H9 (cell line): Measurements from ENCODE around the gene SPATA20. TPM values are rescaled to one million over a fixed set of nuclear protein-coding genes. Genes with fewer than 3 reads are reported as not detected.
A peak's percentile ranks its signal among the peaks of the same experiment; 100 is the strongest.

Experiments
- DNase-seq: peaks from one replicate; pipeline ENCODE4 v3.0.0-alpha.2; 2017
- H2AFZ ChIP-seq: one replicate; pipeline ENCODE4 v1.6.1; 2013; ENCODE audit warnings: mild to moderate bottlenecking, low read length, control low read depth, moderate library complexity
- H2AK5ac ChIP-seq: 2 replicates; pipeline ENCODE4 v1.6.1; 2013; ENCODE audit warnings: low read length, control low read depth, mixed read lengths; ENCODE audit not compliant: insufficient read length
- H2BK120ac ChIP-seq: one replicate; pipeline ENCODE4 v1.6.1; 2013; ENCODE audit warnings: low read depth, mild to moderate bottlenecking, low read length, control low read depth, inconsistent platforms; ENCODE audit not compliant: poor library complexity, severe bottlenecking
- H2BK12ac ChIP-seq: 2 replicates; pipeline ENCODE4 v1.6.1; 2013; ENCODE audit warnings: low read length, control low read depth, mixed read lengths, low read depth; ENCODE audit not compliant: insufficient read length
- H2BK15ac ChIP-seq: 2 replicates; pipeline ENCODE4 v1.6.1; 2013; ENCODE audit warnings: low read depth, low read length, control low read depth
- H2BK20ac ChIP-seq: one replicate; pipeline ENCODE4 v1.6.1; 2013; ENCODE audit warnings: low read depth, mild to moderate bottlenecking, low read length, control low read depth, inconsistent platforms; ENCODE audit not compliant: poor library complexity, severe bottlenecking
- H2BK5ac ChIP-seq: 2 replicates; pipeline ENCODE4 v1.6.1; 2013; ENCODE audit warnings: low read length, control low read depth, mixed read lengths; ENCODE audit not compliant: insufficient read length
- H3K14ac ChIP-seq: 2 replicates; pipeline ENCODE4 v1.6.1; 2013; ENCODE audit warnings: low read length, control low read depth; ENCODE audit not compliant: insufficient read depth
- H3K18ac ChIP-seq: 2 replicates; pipeline ENCODE4 v1.6.1; 2013; ENCODE audit warnings: low read depth, mild to moderate bottlenecking, mixed read lengths, low read length, control low read depth; ENCODE audit not compliant: insufficient read length
- H3K23ac ChIP-seq: 2 replicates; pipeline ENCODE4 v1.6.1; 2013; ENCODE audit warnings: low read length, control low read depth, mixed read lengths, low read depth; ENCODE audit not compliant: insufficient read length
- H3K23me2 ChIP-seq: 2 replicates; pipeline ENCODE4 v1.6.1; 2013; ENCODE audit warnings: low read depth, mild to moderate bottlenecking, mixed read lengths, low read length, control low read depth; ENCODE audit not compliant: insufficient read length, poor library complexity, severe bottlenecking
- H3K27ac ChIP-seq: 2 replicates; pipeline ENCODE4 v1.5.1; 2013; ENCODE audit warnings: low read length, control low read depth, mixed read lengths, low read depth; ENCODE audit not compliant: insufficient read length
- H3K27me3 ChIP-seq: 2 replicates; pipeline ENCODE4 v1.6.1; 2013; ENCODE audit warnings: low read length, control low read depth, inconsistent platforms; ENCODE audit not compliant: insufficient read depth
- H3K4ac ChIP-seq: 2 replicates; pipeline ENCODE4 v1.6.1; 2013; ENCODE audit warnings: low read depth, mild to moderate bottlenecking, control low read depth, inconsistent platforms, low read length, moderate library complexity
- H3K4me1 ChIP-seq: 2 replicates; pipeline ENCODE4 v1.6.1; 2013; ENCODE audit warnings: low read length, control low read depth, inconsistent platforms; ENCODE audit not compliant: insufficient read depth
- H3K4me2 ChIP-seq: 2 replicates; pipeline ENCODE4 v1.6.1; 2013; ENCODE audit warnings: low read length, control low read depth, mixed read lengths; ENCODE audit not compliant: insufficient read length, insufficient read depth
- H3K56ac ChIP-seq: 2 replicates; pipeline ENCODE4 v1.6.1; 2013; ENCODE audit warnings: low read depth, mild to moderate bottlenecking, mixed read lengths, low read length, control low read depth; ENCODE audit not compliant: insufficient read length
- H3K79me1 ChIP-seq: 2 replicates; pipeline ENCODE4 v1.6.1; 2013; ENCODE audit warnings: low read depth, mild to moderate bottlenecking, moderate library complexity, low read length, control low read depth, inconsistent platforms; ENCODE audit not compliant: insufficient read depth, poor library complexity, severe bottlenecking
- H3K79me2 ChIP-seq: 2 replicates; pipeline ENCODE4 v1.6.1; 2013; ENCODE audit warnings: low read length, control low read depth, inconsistent platforms; ENCODE audit not compliant: insufficient read depth
- H3K9ac ChIP-seq: 2 replicates; pipeline ENCODE4 v1.6.1; 2013; ENCODE audit warnings: low read length, control low read depth, mixed read lengths; ENCODE audit not compliant: insufficient read length; ENCODE audit errors: extremely low read depth
- H3K9me3 ChIP-seq: one replicate; pipeline ENCODE4 v1.6.1; 2013; ENCODE audit warnings: low read depth, low read length, inconsistent platforms; ENCODE audit not compliant: control insufficient read depth
- H3T11ph ChIP-seq: one replicate; pipeline ENCODE4 v1.6.1; 2013; ENCODE audit warnings: mild to moderate bottlenecking, low read length, control low read depth, inconsistent platforms
- H4K20me1 ChIP-seq: one replicate; pipeline ENCODE4 v1.6.1; 2013; ENCODE audit not compliant: control insufficient read depth, insufficient read length, insufficient read depth
- H4K5ac ChIP-seq: 2 replicates; pipeline ENCODE4 v1.6.1; 2013; ENCODE audit warnings: low read depth, mild to moderate bottlenecking, mixed read lengths, low read length, control low read depth; ENCODE audit not compliant: insufficient read length
- H4K8ac ChIP-seq: replicated peaks from 2 replicates; pipeline ENCODE4 v1.6.1; 2013; ENCODE audit warnings: low read length, control low read depth, mixed read lengths, low read depth; ENCODE audit not compliant: insufficient read length
- H4K91ac ChIP-seq: 2 replicates; pipeline ENCODE4 v1.6.1; 2013; ENCODE audit warnings: low read depth, mild to moderate bottlenecking, moderate library complexity, mixed read lengths, low read length, control low read depth; ENCODE audit not compliant: insufficient read length
- H3K27ac Mint-ChIP-seq, 3 experiments: 2 replicates in 2 of 3; 3 replicates in 1 of 3; pipeline ENCODE4 v1.8.0; 2020 to 2021; ENCODE audit warnings: mixed read lengths in 3 of 3, mild to moderate bottlenecking in 1 of 3, moderate library complexity in 1 of 3
- H3K27me3 Mint-ChIP-seq: 2 replicates; pipeline ENCODE4 v1.8.0; 2021; ENCODE audit warnings: low read depth, mild to moderate bottlenecking, moderate library complexity, mixed read lengths
- H3K36me3 Mint-ChIP-seq, 3 experiments: 2 replicates in 2 of 3; 3 replicates in 1 of 3; pipeline ENCODE4 v1.8.0; 2020 to 2021; ENCODE audit warnings: low read depth in 3 of 3, mixed read lengths in 3 of 3; ENCODE audit not compliant: insufficient read depth in 1 of 3
- H3K4me1 Mint-ChIP-seq, 2 experiments: 2 replicates each; pipeline ENCODE4 v1.8.0; 2020; ENCODE audit warnings: mixed read lengths in 2 of 2
- H3K4me3 Mint-ChIP-seq, 2 experiments: 2 replicates in 1 of 2; 3 replicates in 1 of 2; pipeline ENCODE4 v1.8.0; 2020 to 2021; ENCODE audit warnings: mild to moderate bottlenecking in 2 of 2, mixed read lengths in 2 of 2, moderate library complexity in 1 of 2
- H3K9me3 Mint-ChIP-seq, 2 experiments: 2 replicates in 1 of 2; 3 replicates in 1 of 2; pipeline ENCODE4 v1.8.0; 2020; ENCODE audit warnings: mild to moderate bottlenecking in 2 of 2, mixed read lengths in 2 of 2, moderate library complexity in 1 of 2
- WGBS: extraction: QIAGEN DNeasy Blood & Tissue Kit; methylation state at CpG from one replicate; pipeline ENCODE4 v1.1.7; 2013; ENCODE audit warnings: missing lambda C conversion rate, low lambda C conversion rate, mixed read lengths; ENCODE audit not compliant: insufficient read length; ENCODE audit errors: extremely low coverage; 5-methylcytosine and 5-hydroxymethylcytosine counted together
- total RNA-seq: library from RNA; stranded (reverse); gene quantifications from 2 replicates; pipeline ENCODE4 v1.2.1, GENCODE V29; 2021
- TF ChIP-seq, protein P1 (sequence below): fragments of 200-600 bp; sonication (generic); conservative IDR thresholded peaks from 3 replicates; pipeline ENCODE4 v1.8.0; 2021; ENCODE audit warnings: antibody characterized with exemption, mild to moderate bottlenecking

Gene SPATA20
- total RNA-seq, 1 experiment from 2014 or later: 23.9 TPM

- no peaks in the 10 kb centered on the region for H3K9me3 Mint-ChIP-seq
- H3T11ph ChIP-seq: no peak overlapping the region
- no peak overlapping the region for H3K27ac ChIP-seq
- no peaks in the 10 kb centered on the region for H3K4me1 ChIP-seq
- H4K91ac ChIP-seq: no peak overlapping the region
- no peak overlapping the region for H2BK15ac ChIP-seq
- H3K27me3 ChIP-seq: peaks cover 7% of the 10 kb centered on the region; the same call in 1 of the 2 replicates
- no peak for DNase-seq
- no peak overlapping the region; a peak in 1 of 5 replicates for H3K4me3 Mint-ChIP-seq
- peaks cover 23 to 41% of the 10 kb centered on the region in 2 experiments for H3K4me1 Mint-ChIP-seq
- H2BK20ac ChIP-seq: no peak overlapping the region
- TF ChIP-seq, protein P1, sequence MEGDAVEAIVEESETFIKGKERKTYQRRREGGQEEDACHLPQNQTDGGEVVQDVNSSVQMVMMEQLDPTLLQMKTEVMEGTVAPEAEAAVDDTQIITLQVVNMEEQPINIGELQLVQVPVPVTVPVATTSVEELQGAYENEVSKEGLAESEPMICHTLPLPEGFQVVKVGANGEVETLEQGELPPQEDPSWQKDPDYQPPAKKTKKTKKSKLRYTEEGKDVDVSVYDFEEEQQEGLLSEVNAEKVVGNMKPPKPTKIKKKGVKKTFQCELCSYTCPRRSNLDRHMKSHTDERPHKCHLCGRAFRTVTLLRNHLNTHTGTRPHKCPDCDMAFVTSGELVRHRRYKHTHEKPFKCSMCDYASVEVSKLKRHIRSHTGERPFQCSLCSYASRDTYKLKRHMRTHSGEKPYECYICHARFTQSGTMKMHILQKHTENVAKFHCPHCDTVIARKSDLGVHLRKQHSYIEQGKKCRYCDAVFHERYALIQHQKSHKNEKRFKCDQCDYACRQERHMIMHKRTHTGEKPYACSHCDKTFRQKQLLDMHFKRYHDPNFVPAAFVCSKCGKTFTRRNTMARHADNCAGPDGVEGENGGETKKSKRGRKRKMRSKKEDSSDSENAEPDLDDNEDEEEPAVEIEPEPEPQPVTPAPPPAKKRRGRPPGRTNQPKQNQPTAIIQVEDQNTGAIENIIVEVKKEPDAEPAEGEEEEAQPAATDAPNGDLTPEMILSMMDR: no peak
- no peak overlapping the region for H2BK120ac ChIP-seq
- H3K56ac ChIP-seq: no peak overlapping the region
- H4K8ac ChIP-seq: no peak overlapping the region
- no peaks in the 10 kb centered on the region for H4K20me1 ChIP-seq
- H3K36me3 Mint-ChIP-seq: peaks cover 0 to 5% (median 2%) of the 10 kb centered on the region in 3 experiments; a peak in 2 of 7 replicates
- no peak overlapping the region for H3K4me2 ChIP-seq
- no peaks in the 10 kb centered on the region for H3K79me2 ChIP-seq
- peak overlapping the region in 1 of 3 experiments; percentile 61; a peak in 1 of 7 replicates for H3K27ac Mint-ChIP-seq
- H3K27me3 Mint-ChIP-seq: peaks cover 40% of the 10 kb centered on the region
- H2AFZ ChIP-seq: no peak overlapping the region
- WGBS: no CpG with 5 or more reads among the region's 7 CpGs
- no peaks in the 10 kb centered on the region for H3K23me2 ChIP-seq
- H3K23ac ChIP-seq: no peak overlapping the region
- no peak overlapping the region for H2AK5ac ChIP-seq
- no peak overlapping the region for H2BK5ac ChIP-seq
- no peak overlapping the region for H4K5ac ChIP-seq
- H2BK12ac ChIP-seq: no peak overlapping the region
- no peak overlapping the region for H3K18ac ChIP-seq
- no peaks in the 10 kb centered on the region for H3K79me1 ChIP-seq
- no peak overlapping the region for H3K9ac ChIP-seq
- no peaks in the 10 kb centered on the region for H3K9me3 ChIP-seq
- H3K4ac ChIP-seq: no peak overlapping the region
- no peak overlapping the region for H3K14ac ChIP-seq
Measured at GRCh38 chr17:50570528-50570927, 23.6 kb downstream of the SPATA20 start.
